Vein endothelial cell (primary cell): ENCODE measurements around the gene SPOCD1. TPM values are rescaled to one million over a fixed set of nuclear protein-coding genes. Genes with fewer than 3 reads are reported as not detected.

Source experiments
- small RNA-seq: library from RNA; depleted of rRNA; stranded (forward); fragments of <200 nt; gene quantifications from one replicate; pipeline ENCODE3, GENCODE V24; 2012
- total RNA-seq: library from RNA; depleted of rRNA; stranded (reverse); fragments of >200 nt; gene quantifications from 2 replicates; pipeline ENCODE4 v1.2.3, GENCODE V29; 2012

SPOCD1 gene
- total RNA-seq, result 31.4 and 53.6 TPM in 2 replicates

GRCh38 chr1:31815752-31816500, at the start of gene SPOCD1:
TSS of gene SPOCD1 (minus strand) at chr1:31816022. CDS start at chr1:31815333, 689 bp downstream.

DNA sequence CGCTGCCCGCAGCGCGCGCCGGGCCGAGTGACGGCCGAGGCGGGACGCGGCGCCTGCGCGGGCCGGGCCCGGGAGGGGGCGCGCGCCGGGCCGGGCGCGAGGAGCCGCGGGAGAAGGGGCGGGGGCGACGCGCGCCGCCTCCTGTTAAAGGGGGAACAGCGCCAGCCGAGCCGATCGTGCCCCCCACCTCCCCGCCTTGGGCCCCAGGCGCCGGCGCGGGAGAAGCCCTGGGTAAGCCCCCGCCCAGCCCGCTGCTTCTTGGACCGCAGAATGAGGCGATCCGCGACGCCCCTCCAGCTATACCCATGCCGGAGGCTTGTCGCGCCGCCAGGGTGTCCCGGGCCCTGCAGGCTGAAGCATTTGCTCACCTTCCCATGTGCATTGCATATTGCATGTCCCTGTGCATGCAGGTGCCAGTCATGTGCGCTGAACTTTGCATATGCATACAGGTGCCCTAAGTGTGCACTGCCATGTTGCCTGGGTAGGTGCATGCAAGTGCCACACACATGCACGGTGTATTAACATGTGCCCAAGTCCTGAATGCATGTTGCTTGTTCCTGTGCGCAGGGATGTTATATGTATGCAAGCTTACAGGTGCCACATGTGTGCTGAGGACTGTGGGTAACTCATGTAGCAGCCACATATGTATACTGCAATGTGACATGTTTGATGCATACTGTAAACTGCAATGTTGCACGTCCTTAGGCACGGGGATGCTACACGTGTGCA, 51.3 kb downstream of the SPOCD1 start, which contains the start of gene ADGRB2:
TSS of gene ADGRB2 (minus strand) at position 29 of the 729 bp plus-strand sequence. CDS start 7,119 bp downstream, outside the sequence.

Small RNAs within 50 kb of the gene (small RNA-seq; reads per million reads assigned to genes)
- gene MIR4254, result not detected

Other genes with a start within 250 kb of the SPOCD1 start
- gene TINAGL1, start 239.5 kb downstream of the SPOCD1 start, total RNA-seq, result 519 and 655 TPM in 2 replicates
- gene HCRTR1, start 198.3 kb downstream of the SPOCD1 start, total RNA-seq, result 1.3 and 2.0 TPM in 2 replicates
- 91.6 and 96.7 TPM in 2 replicates for gene PEF1, start 171.1 kb downstream of the SPOCD1 start, total RNA-seq
- 0.65 and 0.86 TPM in 2 replicates for gene COL16A1, start 112.0 kb downstream of the SPOCD1 start, total RNA-seq
- 0.19 and 0.65 TPM in 2 replicates for gene ADGRB2, start 51.7 kb downstream of the SPOCD1 start, total RNA-seq
- 234 and 338 TPM in 2 replicates for gene PTP4A2, start 122.3 kb upstream of the SPOCD1 start, total RNA-seq
- 72.8 and 82.4 TPM in 2 replicates for gene KHDRBS1, start 197.8 kb upstream of the SPOCD1 start, total RNA-seq